ENCODE measurements around the gene NQO2. TPM values are rescaled to one million over a fixed set of nuclear protein-coding genes. Genes with fewer than 3 reads are reported as not detected.
A peak's percentile ranks its signal among the peaks of the same experiment; 100 is the strongest.
"Not testable (repeated sequence)": the region's sequence is repeated elsewhere in the genome, so short reads cannot be mapped to it uniquely, and the experiment has no call there.

The NQO2 gene
- total and polyA plus RNA-seq, 11 donors, result 37.0 to 85.4 (median 62.8) TPM

- Histone ChIP-seq H3K4me1 (peaks cover 0 to 41% (median 23%) of the 10 kb centered on the region in 12 donors), H3K4me3 (peak overlapping the region in 11 of 12 donors; percentile 49 to 95 (median 86)), H3K36me3 (peaks cover 0 to 11% (median 2%) of the 10 kb centered on the region in 9 donors), H3K27ac (peak overlapping the region in 11 of 12 donors; percentile 74 to 90 (median 80))
- TF ChIP-seq, protein P1, sequence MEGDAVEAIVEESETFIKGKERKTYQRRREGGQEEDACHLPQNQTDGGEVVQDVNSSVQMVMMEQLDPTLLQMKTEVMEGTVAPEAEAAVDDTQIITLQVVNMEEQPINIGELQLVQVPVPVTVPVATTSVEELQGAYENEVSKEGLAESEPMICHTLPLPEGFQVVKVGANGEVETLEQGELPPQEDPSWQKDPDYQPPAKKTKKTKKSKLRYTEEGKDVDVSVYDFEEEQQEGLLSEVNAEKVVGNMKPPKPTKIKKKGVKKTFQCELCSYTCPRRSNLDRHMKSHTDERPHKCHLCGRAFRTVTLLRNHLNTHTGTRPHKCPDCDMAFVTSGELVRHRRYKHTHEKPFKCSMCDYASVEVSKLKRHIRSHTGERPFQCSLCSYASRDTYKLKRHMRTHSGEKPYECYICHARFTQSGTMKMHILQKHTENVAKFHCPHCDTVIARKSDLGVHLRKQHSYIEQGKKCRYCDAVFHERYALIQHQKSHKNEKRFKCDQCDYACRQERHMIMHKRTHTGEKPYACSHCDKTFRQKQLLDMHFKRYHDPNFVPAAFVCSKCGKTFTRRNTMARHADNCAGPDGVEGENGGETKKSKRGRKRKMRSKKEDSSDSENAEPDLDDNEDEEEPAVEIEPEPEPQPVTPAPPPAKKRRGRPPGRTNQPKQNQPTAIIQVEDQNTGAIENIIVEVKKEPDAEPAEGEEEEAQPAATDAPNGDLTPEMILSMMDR (IDR thresholded peaks at IDR 0.05), result peak; percentile 37 to 69 (median 62)
- H3K9me3 ChIP-seq, DNase-seq, H3K27me3 ChIP-seq: not testable (repeated sequence)
- WGBS, 4 donors, result 5 to 11% (median 8%) methylated on average over 9 to 12 of the region's 16 CpGs
- peak; percentile 62 to 82 (median 70) for ATAC-seq
- intact Hi-C loops (cut with DNase I), result loop anchor here in 7 of 10 donors (2.0 to 10.0 kb wide), 3 partner anchors 56 to 256 kb away; partner anchors contain the start of gene PSMG4 (in 3 of the 7)
Measured at GRCh38 chr6:2998249-2998997, 1.3 kb upstream of the NQO2 start.

GRCh38 chr6:2998998-2999617, 586 bp upstream of the NQO2 start:
- H3K36me3 ChIP-seq, result peaks cover 0 to 11% (median 3%) of the 10 kb centered on the region in 9 donors
- DNase-seq (peak in 1 of 5 donors; percentile 79), ATAC-seq (peak; percentile 18 to 56 (median 34))
- intact Hi-C loops (cut with DNase I), result loop anchor here in 9 of 10 donors (1.0 to 10.0 kb wide), 6 partner anchors 25 to 256 kb away; partner anchors contain the start of gene PSMG4 (in 3 of the 9)
- TF ChIP-seq POLR2A (IDR thresholded peaks at IDR 0.05), result no peak
- TF ChIP-seq, protein P1 (IDR thresholded peaks at IDR 0.05), result no peak
- H3K27ac ChIP-seq, result peak overlapping the region; percentile 66 to 90 (median 80)
- H3K9me3 ChIP-seq, result no peaks in the 10 kb centered on the region
- H3K27me3 ChIP-seq, result no peaks in the 10 kb centered on the region
- H3K4me1 ChIP-seq, result peaks cover 0 to 41% (median 23%) of the 10 kb centered on the region in 12 donors
- peak overlapping the region; percentile 36 to 95 (median 84) for H3K4me3 ChIP-seq
- WGBS, 4 donors, result 1 to 3% (median 2%) methylated on average over 28 to 30 of the region's 30 CpGs

DNA sequence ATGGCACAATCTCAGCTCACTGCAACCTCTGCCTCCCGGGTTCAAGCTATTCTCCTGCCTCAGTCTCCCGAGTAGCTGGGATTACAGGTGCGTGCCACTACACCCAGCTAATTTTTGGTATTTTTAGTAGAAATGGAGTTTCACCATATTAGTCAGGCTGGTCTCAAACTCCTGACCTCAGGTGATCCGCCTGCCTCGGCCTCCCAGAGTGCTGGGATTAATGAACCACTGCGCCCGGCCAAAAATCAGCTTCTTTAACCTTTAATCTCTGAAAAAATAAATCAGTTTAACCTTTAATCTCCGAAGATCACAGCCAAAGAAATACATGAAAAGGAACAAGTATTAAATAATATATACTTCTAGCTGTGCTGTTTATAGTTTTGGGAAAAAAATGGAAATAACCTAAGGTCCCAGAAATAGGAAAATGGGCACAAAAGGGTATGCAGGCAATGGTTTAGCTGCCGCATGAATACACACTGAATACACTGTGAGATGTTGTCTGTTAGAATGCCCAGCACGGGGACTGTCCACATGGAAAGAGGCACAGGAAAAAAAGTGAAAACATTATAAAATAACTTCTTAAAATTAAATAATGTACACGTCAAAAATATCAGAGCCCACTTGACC, 1.6 kb downstream of the NQO2 start:
- Histone ChIP-seq H3K36me3 (peaks cover 0 to 27% (median 22%) of the 10 kb centered on the region in 9 donors), H3K4me3 (peak overlapping the region in 1 of 12 donors; percentile 91), H3K9me3 (no peaks in the 10 kb centered on the region), H3K4me1 (peaks cover 0 to 41% (median 23%) of the 10 kb centered on the region in 12 donors), H3K27ac (peak overlapping the region in 7 of 12 donors; percentile 1 to 90 (median 34)), H3K27me3 (no peaks in the 10 kb centered on the region)
- ATAC-seq, result no peak
- intact Hi-C loops (cut with DNase I), result no loop called here
- 92 to 94% (median 93%) methylated on average over 11 of the region's 11 CpGs for WGBS, 4 donors
- no peak for TF ChIP-seq POLR2A (IDR thresholded peaks at IDR 0.05)
- TF ChIP-seq, protein P1 (IDR thresholded peaks at IDR 0.05), result no peak
- no peak for DNase-seq

Measured in heart left ventricle (tissue), 16 donors.